ENCODE measurements around the gene PPFIA3. TPM values are rescaled to one million over a fixed set of nuclear protein-coding genes. Genes with fewer than 3 reads are reported as not detected.
A peak's percentile ranks its signal among the peaks of the same experiment; 100 is the strongest.

Gene PPFIA3
- total and polyA plus RNA-seq, 4 donors: 1.5 to 4.6 (median 2.4) TPM

DNA sequence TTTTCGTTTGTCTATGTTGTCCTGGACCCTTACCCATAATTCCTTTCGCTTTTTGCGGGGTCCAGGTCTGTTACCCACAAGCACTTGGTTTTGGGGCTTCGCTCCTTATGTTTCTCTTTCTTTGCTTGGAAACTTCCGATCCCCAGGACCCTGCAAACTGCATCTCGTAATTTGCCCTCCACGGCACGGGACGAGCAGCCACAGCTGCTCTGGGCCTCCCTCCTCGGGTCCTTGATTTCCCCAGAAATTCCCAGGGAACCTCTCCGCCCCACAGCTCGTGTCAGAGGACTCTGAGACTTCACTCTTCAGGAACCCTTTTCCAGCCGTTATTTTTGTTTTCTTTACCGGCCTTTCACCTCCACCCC, 33.5 kb upstream of the PPFIA3 start:
- Histone ChIP-seq H3K4me1 (ENCODE audit: control insufficient read depth in 4 of 4, insufficient read depth in 4 of 4, low read length in 3 of 4) (peaks cover 11 to 26% (median 19%) of the 10 kb centered on the region in 4 donors), H3K9ac (ENCODE audit: low read depth in 1 of 2, low read length in 2 of 2) (peak overlapping the region; percentile 75 to 79), H3K27me3 (ENCODE audit: control insufficient read depth in 4 of 4, insufficient read depth in 4 of 4, low read length in 3 of 4) (no peaks in the 10 kb centered on the region), H3K4me3 (ENCODE audit: low read depth in 1 of 3, low read length in 3 of 3) (peak overlapping the region; percentile 85 to 97 (median 89)), H3K36me3 (ENCODE audit: control insufficient read depth in 4 of 4, insufficient read depth in 3 of 4, low read depth in 1 of 4, low read length in 3 of 4) (peaks cover 6 to 22% (median 15%) of the 10 kb centered on the region in 4 donors), H3K9me3 (ENCODE audit: control insufficient read depth in 4 of 4, low read length in 3 of 4) (no peaks in the 10 kb centered on the region), H3K27ac (ENCODE audit: low read depth in 1 of 2, low read length in 2 of 2) (peak overlapping the region; percentile 90)
- DNase-seq (ENCODE audit: low spot score): no peak
- no peak for TF ChIP-seq SP1 (IDR thresholded peaks at IDR 0.05)
- TF ChIP-seq, protein P1, sequence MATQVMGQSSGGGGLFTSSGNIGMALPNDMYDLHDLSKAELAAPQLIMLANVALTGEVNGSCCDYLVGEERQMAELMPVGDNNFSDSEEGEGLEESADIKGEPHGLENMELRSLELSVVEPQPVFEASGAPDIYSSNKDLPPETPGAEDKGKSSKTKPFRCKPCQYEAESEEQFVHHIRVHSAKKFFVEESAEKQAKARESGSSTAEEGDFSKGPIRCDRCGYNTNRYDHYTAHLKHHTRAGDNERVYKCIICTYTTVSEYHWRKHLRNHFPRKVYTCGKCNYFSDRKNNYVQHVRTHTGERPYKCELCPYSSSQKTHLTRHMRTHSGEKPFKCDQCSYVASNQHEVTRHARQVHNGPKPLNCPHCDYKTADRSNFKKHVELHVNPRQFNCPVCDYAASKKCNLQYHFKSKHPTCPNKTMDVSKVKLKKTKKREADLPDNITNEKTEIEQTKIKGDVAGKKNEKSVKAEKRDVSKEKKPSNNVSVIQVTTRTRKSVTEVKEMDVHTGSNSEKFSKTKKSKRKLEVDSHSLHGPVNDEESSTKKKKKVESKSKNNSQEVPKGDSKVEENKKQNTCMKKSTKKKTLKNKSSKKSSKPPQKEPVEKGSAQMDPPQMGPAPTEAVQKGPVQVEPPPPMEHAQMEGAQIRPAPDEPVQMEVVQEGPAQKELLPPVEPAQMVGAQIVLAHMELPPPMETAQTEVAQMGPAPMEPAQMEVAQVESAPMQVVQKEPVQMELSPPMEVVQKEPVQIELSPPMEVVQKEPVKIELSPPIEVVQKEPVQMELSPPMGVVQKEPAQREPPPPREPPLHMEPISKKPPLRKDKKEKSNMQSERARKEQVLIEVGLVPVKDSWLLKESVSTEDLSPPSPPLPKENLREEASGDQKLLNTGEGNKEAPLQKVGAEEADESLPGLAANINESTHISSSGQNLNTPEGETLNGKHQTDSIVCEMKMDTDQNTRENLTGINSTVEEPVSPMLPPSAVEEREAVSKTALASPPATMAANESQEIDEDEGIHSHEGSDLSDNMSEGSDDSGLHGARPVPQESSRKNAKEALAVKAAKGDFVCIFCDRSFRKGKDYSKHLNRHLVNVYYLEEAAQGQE (IDR thresholded peaks at IDR 0.05): no peak
- TF ChIP-seq, protein P2, sequence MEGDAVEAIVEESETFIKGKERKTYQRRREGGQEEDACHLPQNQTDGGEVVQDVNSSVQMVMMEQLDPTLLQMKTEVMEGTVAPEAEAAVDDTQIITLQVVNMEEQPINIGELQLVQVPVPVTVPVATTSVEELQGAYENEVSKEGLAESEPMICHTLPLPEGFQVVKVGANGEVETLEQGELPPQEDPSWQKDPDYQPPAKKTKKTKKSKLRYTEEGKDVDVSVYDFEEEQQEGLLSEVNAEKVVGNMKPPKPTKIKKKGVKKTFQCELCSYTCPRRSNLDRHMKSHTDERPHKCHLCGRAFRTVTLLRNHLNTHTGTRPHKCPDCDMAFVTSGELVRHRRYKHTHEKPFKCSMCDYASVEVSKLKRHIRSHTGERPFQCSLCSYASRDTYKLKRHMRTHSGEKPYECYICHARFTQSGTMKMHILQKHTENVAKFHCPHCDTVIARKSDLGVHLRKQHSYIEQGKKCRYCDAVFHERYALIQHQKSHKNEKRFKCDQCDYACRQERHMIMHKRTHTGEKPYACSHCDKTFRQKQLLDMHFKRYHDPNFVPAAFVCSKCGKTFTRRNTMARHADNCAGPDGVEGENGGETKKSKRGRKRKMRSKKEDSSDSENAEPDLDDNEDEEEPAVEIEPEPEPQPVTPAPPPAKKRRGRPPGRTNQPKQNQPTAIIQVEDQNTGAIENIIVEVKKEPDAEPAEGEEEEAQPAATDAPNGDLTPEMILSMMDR (IDR thresholded peaks at IDR 0.05; ENCODE audit: low read depth, low read length, missing input control): no peak
- no peak for TF ChIP-seq FOXA2 (IDR thresholded peaks at IDR 0.05)
- TF ChIP-seq, protein P3, sequence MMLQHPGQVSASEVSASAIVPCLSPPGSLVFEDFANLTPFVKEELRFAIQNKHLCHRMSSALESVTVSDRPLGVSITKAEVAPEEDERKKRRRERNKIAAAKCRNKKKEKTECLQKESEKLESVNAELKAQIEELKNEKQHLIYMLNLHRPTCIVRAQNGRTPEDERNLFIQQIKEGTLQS (IDR thresholded peaks at IDR 0.05): no peak
- TF ChIP-seq RXRA (IDR thresholded peaks at IDR 0.05): no peak
- TF ChIP-seq NR2F2 (IDR thresholded peaks at IDR 0.05): no peak
- no peak for TF ChIP-seq YY1 (IDR thresholded peaks at IDR 0.05)
- TF ChIP-seq JUND (IDR thresholded peaks at IDR 0.05): no peak
- TF ChIP-seq HNF4A (conservative IDR thresholded peaks at IDR 0.05): no peak
- no peak for TF ChIP-seq FOXA1 (IDR thresholded peaks at IDR 0.05)
- no peak for TF ChIP-seq TAF1 (conservative IDR thresholded peaks at IDR 0.05)
- TF ChIP-seq, protein P4, sequence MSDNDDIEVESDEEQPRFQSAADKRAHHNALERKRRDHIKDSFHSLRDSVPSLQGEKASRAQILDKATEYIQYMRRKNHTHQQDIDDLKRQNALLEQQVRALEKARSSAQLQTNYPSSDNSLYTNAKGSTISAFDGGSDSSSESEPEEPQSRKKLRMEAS (IDR thresholded peaks at IDR 0.05): no peak
- TF ChIP-seq GABPA (IDR thresholded peaks at IDR 0.05 in 1 of 2, conservative IDR thresholded peaks at IDR 0.05 in 1 of 2): no peak
- TF ChIP-seq HNF4G (IDR thresholded peaks at IDR 0.05): no peak
- TF ChIP-seq, protein P5, sequence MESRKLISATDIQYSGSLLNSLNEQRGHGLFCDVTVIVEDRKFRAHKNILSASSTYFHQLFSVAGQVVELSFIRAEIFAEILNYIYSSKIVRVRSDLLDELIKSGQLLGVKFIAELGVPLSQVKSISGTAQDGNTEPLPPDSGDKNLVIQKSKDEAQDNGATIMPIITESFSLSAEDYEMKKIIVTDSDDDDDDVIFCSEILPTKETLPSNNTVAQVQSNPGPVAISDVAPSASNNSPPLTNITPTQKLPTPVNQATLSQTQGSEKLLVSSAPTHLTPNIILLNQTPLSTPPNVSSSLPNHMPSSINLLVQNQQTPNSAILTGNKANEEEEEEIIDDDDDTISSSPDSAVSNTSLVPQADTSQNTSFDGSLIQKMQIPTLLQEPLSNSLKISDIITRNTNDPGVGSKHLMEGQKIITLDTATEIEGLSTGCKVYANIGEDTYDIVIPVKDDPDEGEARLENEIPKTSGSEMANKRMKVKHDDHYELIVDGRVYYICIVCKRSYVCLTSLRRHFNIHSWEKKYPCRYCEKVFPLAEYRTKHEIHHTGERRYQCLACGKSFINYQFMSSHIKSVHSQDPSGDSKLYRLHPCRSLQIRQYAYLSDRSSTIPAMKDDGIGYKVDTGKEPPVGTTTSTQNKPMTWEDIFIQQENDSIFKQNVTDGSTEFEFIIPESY (IDR thresholded peaks at IDR 0.05): no peak
- no peak for TF ChIP-seq RAD21 (IDR thresholded peaks at IDR 0.05)
- no peak for TF ChIP-seq EGR1 (IDR thresholded peaks at IDR 0.05; ENCODE audit: low read depth in 2 of 2)
- WGBS: under 1% methylated on average over 14 of the region's 14 CpGs

Measured in liver (tissue), 9 donors.